SK-N-SH treated with all-trans-retinoic acid at 6 μM for 48 hours (cell line): ENCODE data around the gene GPRC5A.

Source experiments
- ATAC-seq: fragments of 200-7000 bp; cut with Tn5 transposase; 3 replicates; pipeline ENCODE4 v1.9.1; 2020; ENCODE audit warnings: mild to moderate bottlenecking, moderate library complexity
- ARNTL ChIP-seq: fragments of 450-650 bp; formaldehyde crosslinking; IDR thresholded peaks from 2 replicates; pipeline ENCODE4 v1.5.0; 2020; ENCODE audit warnings: low read depth, mild to moderate bottlenecking, moderate library complexity, borderline replicate concordance
- CREB5 ChIP-seq: fragments of 250-450 bp; sonication (Bioruptor Pico); IDR thresholded peaks from 2 replicates; pipeline ENCODE4 v1.5.1; 2020; ENCODE audit warnings: low read depth, mild to moderate bottlenecking, moderate library complexity
- CSDC2 ChIP-seq: fragments of 250-450 bp; sonication (Bioruptor Pico); IDR thresholded peaks from 2 replicates; pipeline ENCODE4 v1.5.0; 2020; ENCODE audit warnings: mild to moderate bottlenecking, moderate library complexity
- ESRRG ChIP-seq: fragments of 250-450 bp; sonication (Bioruptor Pico); IDR thresholded peaks from 2 replicates; pipeline ENCODE4 v1.6.1; 2021; ENCODE audit warnings: mild to moderate bottlenecking
- GLIS3 ChIP-seq: fragments of 250-450 bp; sonication (Bioruptor Pico); IDR thresholded peaks from 2 replicates; pipeline ENCODE4 v1.5.0; 2020; ENCODE audit warnings: mild to moderate bottlenecking, moderate library complexity
- ISL1 ChIP-seq: fragments of 250-450 bp; sonication (Bioruptor Pico); IDR thresholded peaks from 2 replicates; pipeline ENCODE4 v2.1.2; 2022; ENCODE audit warnings: mild to moderate bottlenecking, moderate library complexity
- PATZ1 ChIP-seq: fragments of 250-450 bp; sonication (Bioruptor Pico); IDR thresholded peaks from 2 replicates; pipeline ENCODE4 v1.8.0; 2020; ENCODE audit warnings: mild to moderate bottlenecking, moderate library complexity, borderline replicate concordance
- POU6F1 ChIP-seq: fragments of 250-450 bp; sonication (Bioruptor Pico); IDR thresholded peaks from 2 replicates; pipeline ENCODE4 v1.8.0; 2021; ENCODE audit warnings: low read depth, mild to moderate bottlenecking, moderate library complexity, borderline replicate concordance
- PPARA ChIP-seq: fragments of 250-450 bp; sonication (Bioruptor Pico); IDR thresholded peaks from 2 replicates; pipeline ENCODE4 v1.5.0; 2020; ENCODE audit warnings: mild to moderate bottlenecking, borderline replicate concordance
- RARB ChIP-seq: fragments of 250-450 bp; sonication (Bioruptor Pico); IDR thresholded peaks from 2 replicates; pipeline ENCODE4 v1.8.0; 2021; ENCODE audit warnings: mild to moderate bottlenecking, moderate library complexity
- TCF4 ChIP-seq: fragments of 250-450 bp; sonication (Bioruptor Pico); IDR thresholded peaks from 2 replicates; pipeline ENCODE4 v1.8.0; 2021; ENCODE audit warnings: mild to moderate bottlenecking, moderate library complexity, borderline replicate concordance
- TOX ChIP-seq: fragments of 250-450 bp; sonication (Bioruptor Pico); IDR thresholded peaks from 2 replicates; pipeline ENCODE4 v1.8.0; 2021; ENCODE audit warnings: mild to moderate bottlenecking, moderate library complexity, borderline replicate concordance
- TSHZ2 ChIP-seq: fragments of 250-450 bp; sonication (Bioruptor Pico); IDR thresholded peaks from 2 replicates; pipeline ENCODE4 v1.5.0; 2020; ENCODE audit warnings: mild to moderate bottlenecking, moderate library complexity
- ZC3H10 ChIP-seq: fragments of 250-450 bp; sonication (Bioruptor Pico); IDR thresholded peaks from 2 replicates; pipeline ENCODE4 v1.5.1; 2021; ENCODE audit warnings: mild to moderate bottlenecking, moderate library complexity
- ZFP3 ChIP-seq: fragments of 250-450 bp; sonication (Bioruptor Pico); IDR thresholded peaks from 2 replicates; pipeline ENCODE4 v1.5.0; 2020; ENCODE audit warnings: mild to moderate bottlenecking, moderate library complexity
- ZFP30 ChIP-seq: fragments of 450-650 bp; formaldehyde crosslinking; IDR thresholded peaks from 2 replicates; pipeline ENCODE4 v1.5.0; 2022; ENCODE audit warnings: mild to moderate bottlenecking, moderate library complexity
- ZNF70 ChIP-seq: fragments of 450-650 bp; formaldehyde crosslinking; IDR thresholded peaks from 2 replicates; pipeline ENCODE4 v1.5.0; 2020; ENCODE audit warnings: mild to moderate bottlenecking, moderate library complexity
- ZNF8 ChIP-seq: fragments of 450-650 bp; formaldehyde crosslinking; IDR thresholded peaks from 2 replicates; pipeline ENCODE4 v1.5.0; 2020; ENCODE audit warnings: mild to moderate bottlenecking, moderate library complexity

Gene GPRC5A

GRCh38 chr12:12954356-12954755 lies 63.0 kb downstream of the GPRC5A start (continued):
- TF ChIP-seq TSHZ2 (CRISPR knock-in tag), result no peak
- no peak for TF ChIP-seq ZFP30
- no peak for TF ChIP-seq CSDC2 (CRISPR knock-in tag)
- TF ChIP-seq ZNF8, result no peak
- TF ChIP-seq ESRRG (CRISPR knock-in tag), result no peak
- TF ChIP-seq ZC3H10 (CRISPR knock-in tag), result no peak
- TF ChIP-seq GLIS3 (CRISPR knock-in tag), result no peak
- TF ChIP-seq ZNF70 (CRISPR knock-in tag), result no peak
- TF ChIP-seq CREB5 (CRISPR knock-in tag), result no peak
- no peak for TF ChIP-seq PPARA (CRISPR knock-in tag)

GRCh38 chr12:12954878-12955625 lies 63.7 kb downstream of the GPRC5A start:
- TF ChIP-seq TOX (CRISPR knock-in tag) (no peak), ZNF8 (no peak), TCF4 (CRISPR knock-in tag) (no peak), TSHZ2 (CRISPR knock-in tag) (no peak), ESRRG (CRISPR knock-in tag) (no peak), ARNTL (CRISPR knock-in tag) (no peak)
- no peak for ATAC-seq

- ATAC-seq, result no peak
- TF ChIP-seq CSDC2 (CRISPR knock-in tag), result no peak
- TF ChIP-seq ZFP3 (CRISPR knock-in tag), result no peak
- TF ChIP-seq GLIS3 (CRISPR knock-in tag), result no peak
- TF ChIP-seq PPARA (CRISPR knock-in tag), result no peak
- TF ChIP-seq ISL1 (CRISPR knock-in tag), result no peak
- no peak for TF ChIP-seq ZNF8
- no peak for TF ChIP-seq POU6F1 (CRISPR knock-in tag)
- no peak for TF ChIP-seq ESRRG (CRISPR knock-in tag)
- no peak for TF ChIP-seq ZNF70 (CRISPR knock-in tag)
- TF ChIP-seq RARB (CRISPR knock-in tag), result no peak
- TF ChIP-seq ZC3H10 (CRISPR knock-in tag), result no peak
These were observed 67.5 kb downstream of the GPRC5A start for GRCh38 chr12:12958886-12959285.

- no peak for TF ChIP-seq ZNF8
- TF ChIP-seq ARNTL (CRISPR knock-in tag), result no peak
- no peak for TF ChIP-seq TOX (CRISPR knock-in tag)
- no peak for TF ChIP-seq GLIS3 (CRISPR knock-in tag)
- TF ChIP-seq TCF4 (CRISPR knock-in tag), result no peak
- TF ChIP-seq PATZ1 (CRISPR knock-in tag), result no peak
- TF ChIP-seq CREB5 (CRISPR knock-in tag), result no peak
- TF ChIP-seq, all 23 proteins: peak for 0
These were observed 69.4 kb downstream of the GPRC5A start for GRCh38 chr12:12960639-12961209.

More at GRCh38 chr12:12960639-12961209, 69.4 kb downstream of the GPRC5A start:
- no peak for ATAC-seq
